ENCODE measurements around the gene SLC35D2.
A peak's percentile ranks its signal among the peaks of the same experiment; 100 is the strongest.

Gene SLC35D2

DNA sequence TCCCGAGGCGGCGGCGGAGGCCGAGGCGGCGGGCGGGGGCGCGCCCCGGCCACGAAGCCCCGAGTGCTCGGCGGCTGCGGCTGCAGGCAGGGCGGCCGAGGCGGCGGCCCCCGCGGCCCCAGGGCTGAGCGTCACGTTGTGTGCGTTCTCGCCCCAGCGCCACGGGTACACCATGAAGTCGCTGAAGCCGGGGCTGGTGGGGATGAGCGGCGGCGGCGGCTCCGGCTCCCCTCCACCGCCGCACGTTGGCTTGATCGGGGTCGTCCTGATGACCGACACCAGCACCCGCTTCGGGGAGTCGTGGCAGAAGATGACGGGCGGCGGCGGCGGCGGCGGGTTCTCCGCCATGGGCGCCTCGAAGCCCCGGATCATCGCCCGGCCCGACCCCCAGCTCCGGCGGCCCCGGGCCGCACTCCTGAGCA lies 34.2 kb upstream of the SLC35D2 start:
- Histone ChIP-seq H3K36me3 (ENCODE audit: control insufficient read depth, insufficient read depth, low read length) (no peaks in the 10 kb centered on the region), H3K27me3 (replicated peaks; ENCODE audit: control insufficient read depth, insufficient read depth, low read length) (no peaks in the 10 kb centered on the region), H3K4me3 (replicated peaks; ENCODE audit: low read depth, low read length) (peak overlapping the region; percentile 93)
- no peak for DNase-seq (ENCODE audit: extremely low read depth, insufficient read length)
- TF ChIP-seq, protein P1, sequence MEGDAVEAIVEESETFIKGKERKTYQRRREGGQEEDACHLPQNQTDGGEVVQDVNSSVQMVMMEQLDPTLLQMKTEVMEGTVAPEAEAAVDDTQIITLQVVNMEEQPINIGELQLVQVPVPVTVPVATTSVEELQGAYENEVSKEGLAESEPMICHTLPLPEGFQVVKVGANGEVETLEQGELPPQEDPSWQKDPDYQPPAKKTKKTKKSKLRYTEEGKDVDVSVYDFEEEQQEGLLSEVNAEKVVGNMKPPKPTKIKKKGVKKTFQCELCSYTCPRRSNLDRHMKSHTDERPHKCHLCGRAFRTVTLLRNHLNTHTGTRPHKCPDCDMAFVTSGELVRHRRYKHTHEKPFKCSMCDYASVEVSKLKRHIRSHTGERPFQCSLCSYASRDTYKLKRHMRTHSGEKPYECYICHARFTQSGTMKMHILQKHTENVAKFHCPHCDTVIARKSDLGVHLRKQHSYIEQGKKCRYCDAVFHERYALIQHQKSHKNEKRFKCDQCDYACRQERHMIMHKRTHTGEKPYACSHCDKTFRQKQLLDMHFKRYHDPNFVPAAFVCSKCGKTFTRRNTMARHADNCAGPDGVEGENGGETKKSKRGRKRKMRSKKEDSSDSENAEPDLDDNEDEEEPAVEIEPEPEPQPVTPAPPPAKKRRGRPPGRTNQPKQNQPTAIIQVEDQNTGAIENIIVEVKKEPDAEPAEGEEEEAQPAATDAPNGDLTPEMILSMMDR (IDR thresholded peaks at IDR 0.05; ENCODE audit: insufficient read depth, low read length, poor library complexity, severe bottlenecking), result no peak

DNA sequence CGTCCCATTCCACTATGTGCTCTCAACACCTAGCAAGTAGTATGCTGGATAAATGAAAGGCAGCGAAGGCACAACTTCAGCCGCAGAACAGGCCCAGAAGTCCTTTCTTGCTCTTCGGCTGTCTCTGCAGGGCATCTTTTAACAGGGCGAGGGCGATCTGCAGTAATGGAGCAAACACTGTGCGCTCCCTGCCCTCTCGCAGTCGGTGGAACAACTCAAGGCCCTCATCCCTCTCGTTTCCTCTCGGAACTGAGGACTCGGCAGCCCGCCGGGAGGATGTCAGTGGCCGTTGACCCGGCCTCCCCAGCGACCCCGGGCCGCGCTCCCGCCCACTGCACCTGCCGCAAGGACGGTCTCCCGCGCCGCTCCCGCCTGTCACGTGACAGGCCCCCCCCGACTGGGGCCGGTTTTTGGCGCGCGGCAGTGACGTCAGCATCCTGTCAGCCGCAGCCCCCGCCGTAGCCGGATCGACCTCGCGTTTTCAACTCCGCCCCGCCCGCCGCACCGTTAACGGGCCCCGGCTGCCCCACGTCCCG lies 33.6 kb upstream of the SLC35D2 start:
- TF ChIP-seq, protein P1 (IDR thresholded peaks at IDR 0.05; ENCODE audit: insufficient read depth, low read length, poor library complexity, severe bottlenecking), result no peak

DNA sequence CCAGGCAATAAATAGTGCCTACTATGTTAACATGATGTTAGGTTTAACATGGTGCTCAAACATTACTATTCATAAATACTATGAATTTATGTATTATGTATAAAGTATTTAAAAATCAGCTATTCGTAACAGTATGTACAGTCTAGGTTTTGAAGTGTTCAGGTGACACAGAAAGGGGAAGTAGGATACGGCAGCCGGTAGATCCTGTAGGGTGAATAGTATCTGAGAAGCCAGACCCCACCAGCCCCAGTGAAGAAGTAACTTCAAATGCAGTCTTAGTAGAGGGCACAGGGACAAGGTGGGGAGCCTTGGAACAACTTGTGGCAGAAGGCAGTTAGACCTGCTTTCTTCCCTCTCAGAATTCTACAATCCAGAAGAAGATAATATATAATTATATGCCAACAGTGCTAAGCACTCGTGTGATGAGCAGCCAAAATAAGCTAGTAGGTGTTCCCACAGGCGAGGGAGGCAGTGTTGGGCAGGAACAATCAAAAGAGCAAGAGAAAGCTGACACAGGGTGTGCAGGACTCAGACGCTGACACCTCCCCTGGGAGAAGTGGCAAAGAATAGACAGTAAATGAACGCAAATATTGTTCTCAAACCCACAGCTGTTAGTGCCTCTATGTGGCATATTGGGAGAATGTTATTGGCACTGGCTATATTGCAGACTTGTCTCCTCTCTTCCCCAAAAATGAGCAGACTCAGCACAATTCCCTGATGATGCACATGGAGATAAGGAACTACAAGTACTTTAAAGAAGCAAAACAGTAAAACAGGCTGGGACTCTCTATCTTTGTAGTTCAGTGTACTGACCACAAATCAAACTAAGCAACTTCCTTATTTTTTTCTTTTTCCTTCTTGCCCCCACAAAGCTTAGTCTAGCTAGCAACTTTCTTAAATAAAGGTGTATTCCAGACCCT lies 30.1 kb upstream of the SLC35D2 start:
- Histone ChIP-seq H3K27me3 (replicated peaks; ENCODE audit: control insufficient read depth, insufficient read depth, low read length) (no peaks in the 10 kb centered on the region), H3K4me3 (replicated peaks; ENCODE audit: low read depth, low read length) (peak overlapping the region; percentile 53), H3K36me3 (ENCODE audit: control insufficient read depth, insufficient read depth, low read length) (no peaks in the 10 kb centered on the region)
- TF ChIP-seq, protein P1 (IDR thresholded peaks at IDR 0.05; ENCODE audit: insufficient read depth, low read length, poor library complexity, severe bottlenecking), result peak; percentile 9
- peak; percentile 38 for DNase-seq (ENCODE audit: extremely low read depth, insufficient read length)

More for the DNA sequence above, 33.6 kb upstream of the SLC35D2 start:
- Histone ChIP-seq H3K4me3 (replicated peaks; ENCODE audit: low read depth, low read length) (peak overlapping the region; percentile 93), H3K27me3 (replicated peaks; ENCODE audit: control insufficient read depth, insufficient read depth, low read length) (no peaks in the 10 kb centered on the region), H3K36me3 (ENCODE audit: control insufficient read depth, insufficient read depth, low read length) (no peaks in the 10 kb centered on the region)
- DNase-seq (ENCODE audit: extremely low read depth, insufficient read length), result peak; percentile 93

DNA sequence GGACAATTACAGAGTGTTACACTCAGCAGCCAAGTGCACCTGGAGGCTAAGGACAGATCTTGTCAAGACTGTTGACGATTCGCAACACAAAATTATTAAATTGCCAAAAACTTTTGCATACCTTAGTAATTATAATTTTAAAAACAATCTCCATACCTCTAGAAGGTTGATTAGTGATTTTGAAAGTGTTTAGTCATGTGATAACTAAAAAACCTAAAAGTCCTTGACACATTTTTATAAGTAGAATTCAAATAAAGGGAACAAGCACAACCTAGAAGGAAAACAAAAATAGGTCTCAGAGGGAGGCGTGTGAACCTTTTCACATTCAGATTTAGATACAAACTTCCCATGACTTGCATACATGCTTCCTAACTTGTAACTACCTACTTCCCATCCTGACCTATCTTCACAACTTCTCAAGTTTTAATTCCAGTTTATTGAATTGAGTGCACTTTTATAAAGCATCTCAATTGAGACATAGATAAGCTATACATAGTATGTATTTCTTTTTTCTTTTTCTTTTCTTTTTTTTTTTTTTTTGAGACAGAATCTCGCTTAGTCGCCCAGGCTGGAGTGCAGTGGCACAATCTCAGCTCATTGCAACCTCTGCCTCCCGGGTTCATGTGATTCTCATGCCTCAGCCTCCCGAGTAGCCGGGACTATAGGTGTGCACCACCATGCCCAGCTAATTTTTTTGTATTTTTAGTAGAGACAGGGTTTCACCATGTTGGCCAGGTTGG lies 28.8 kb upstream of the SLC35D2 start:
- Histone ChIP-seq H3K4me3 (replicated peaks; ENCODE audit: low read depth, low read length) (no peak overlapping the region), H3K36me3 (ENCODE audit: control insufficient read depth, insufficient read depth, low read length) (no peaks in the 10 kb centered on the region), H3K27me3 (replicated peaks; ENCODE audit: control insufficient read depth, insufficient read depth, low read length) (no peaks in the 10 kb centered on the region)
- DNase-seq (ENCODE audit: extremely low read depth, insufficient read length), result no peak
- TF ChIP-seq, protein P1 (IDR thresholded peaks at IDR 0.05; ENCODE audit: insufficient read depth, low read length, poor library complexity, severe bottlenecking), result no peak

DNA sequence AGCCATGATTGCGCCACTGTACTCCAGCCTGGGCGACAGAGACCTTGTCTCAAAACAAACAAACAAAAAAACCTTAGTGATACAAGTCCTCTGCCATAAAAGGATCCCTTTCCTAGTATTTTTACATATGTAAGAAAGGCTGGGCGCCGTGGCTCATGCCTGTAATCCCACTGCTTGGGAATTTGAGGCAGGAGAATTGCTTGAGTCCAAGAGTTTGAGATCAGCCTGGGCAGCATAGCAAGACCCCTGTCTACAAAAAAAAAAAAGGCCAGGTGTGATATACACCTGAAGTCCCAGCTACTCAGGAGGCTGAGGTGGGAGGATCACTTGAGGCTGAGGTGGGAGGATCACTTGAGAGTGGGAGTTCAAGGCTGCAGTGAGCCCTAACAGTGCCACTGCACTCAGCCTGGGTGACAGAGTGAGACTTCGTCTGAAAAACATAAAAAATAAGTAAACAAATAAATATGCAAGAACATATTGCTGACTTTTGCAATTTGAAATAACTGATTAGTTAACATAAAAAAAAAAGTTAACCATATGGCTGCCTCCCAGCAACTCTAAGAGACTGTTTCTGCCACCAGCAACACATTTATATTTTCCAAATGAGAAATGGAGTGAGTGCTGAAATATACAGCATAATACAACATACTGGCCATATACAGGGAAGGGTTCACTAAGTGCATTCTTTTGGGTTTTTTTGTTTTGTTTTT lies 27.8 kb upstream of the SLC35D2 start:
- no peak for DNase-seq (ENCODE audit: extremely low read depth, insufficient read length)
- TF ChIP-seq, protein P1 (IDR thresholded peaks at IDR 0.05; ENCODE audit: insufficient read depth, low read length, poor library complexity, severe bottlenecking), result no peak
- Histone ChIP-seq H3K4me3 (replicated peaks; ENCODE audit: low read depth, low read length) (no peak overlapping the region), H3K27me3 (replicated peaks; ENCODE audit: control insufficient read depth, insufficient read depth, low read length) (no peaks in the 10 kb centered on the region), H3K36me3 (ENCODE audit: control insufficient read depth, insufficient read depth, low read length) (no peaks in the 10 kb centered on the region)

All from GM06990 (cell line).